Measurements from ENCODE around the gene WDR72. TPM values are rescaled to one million over a fixed set of nuclear protein-coding genes. Genes with fewer than 3 reads are reported as not detected.

The WDR72 gene
- total and polyA plus RNA-seq, 2 of the 13 experiments (the other 11 are each of a cell fraction or from before 2014, with no cell fraction given) = 0.21 to 0.60 TPM

DNA sequence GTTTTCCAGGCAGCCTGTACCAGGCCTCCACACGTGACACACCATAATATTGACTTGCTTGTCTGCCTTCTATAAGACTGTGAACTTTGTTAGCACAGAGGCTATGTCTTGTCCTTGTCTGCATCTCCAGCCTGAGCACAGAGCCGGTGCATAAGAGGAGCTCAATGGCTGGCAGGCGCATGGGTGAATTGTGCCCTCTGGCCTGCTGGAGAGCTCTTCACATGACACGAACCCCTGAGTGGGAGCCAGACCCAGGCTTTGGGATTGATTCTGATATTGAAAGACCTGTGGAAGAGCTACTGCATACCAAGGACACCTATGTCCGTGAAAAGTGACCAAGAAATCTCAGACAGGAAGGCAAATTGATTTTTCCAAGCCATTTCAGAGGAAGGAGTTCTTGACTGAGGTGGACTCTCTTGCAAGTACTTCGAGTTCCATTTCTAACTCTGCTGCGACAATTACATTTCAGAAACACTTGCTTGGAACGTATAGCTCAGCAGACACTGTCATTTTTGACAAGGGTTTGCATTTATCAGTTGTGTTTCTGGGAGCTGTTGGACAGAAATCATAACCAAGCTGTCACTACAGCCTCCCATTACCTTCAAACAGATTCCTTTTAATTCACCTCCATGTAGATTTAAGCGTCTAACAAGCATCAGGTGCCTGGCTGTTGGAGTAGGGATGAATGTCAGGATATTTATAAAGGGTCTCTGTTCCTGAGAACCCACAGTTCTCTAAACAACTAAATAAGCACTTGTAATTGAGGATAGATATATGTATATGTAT, 281.3 kb downstream of the WDR72 start:
- no peaks in the 10 kb centered on the region for H3K79me2 ChIP-seq (ENCODE audit: insufficient read depth, low read length)
- H3K36me3 ChIP-seq (replicated peaks in 1 of 2; ENCODE audit: control insufficient read depth in 1 of 2, insufficient read depth in 2 of 2, low read length in 2 of 2) = no peaks in the 10 kb centered on the region
- TF ChIP-seq ZNF563 (CRISPR knock-in tag; IDR thresholded peaks at IDR 0.05) (no peak), GABPB1 (CRISPR knock-in tag; IDR thresholded peaks at IDR 0.05) (no peak), PAWR (CRISPR knock-in tag; IDR thresholded peaks at IDR 0.05; ENCODE audit: borderline replicate concordance) (no peak), MAFK (conservative IDR thresholded peaks at IDR 0.05 in 1 of 2, IDR thresholded peaks at IDR 0.05 in 1 of 2; ENCODE audit: low read length in 2 of 2) (no peak), NFKB2 (CRISPR knock-in tag; IDR thresholded peaks at IDR 0.05; ENCODE audit: borderline replicate concordance) (no peak), ZNF75D (CRISPR knock-in tag; IDR thresholded peaks at IDR 0.05; ENCODE audit: borderline replicate concordance) (no peak), ZNF530 (CRISPR knock-in tag; IDR thresholded peaks at IDR 0.05; ENCODE audit: low read depth) (no peak), ATF7 (IDR thresholded peaks at IDR 0.05) (no peak), ATF7 (CRISPR knock-in tag; IDR thresholded peaks at IDR 0.05) (no peak), CHD2 (IDR thresholded peaks at IDR 0.05; ENCODE audit: low read depth, low read length) (no peak)
- TF ChIP-seq, protein P1, sequence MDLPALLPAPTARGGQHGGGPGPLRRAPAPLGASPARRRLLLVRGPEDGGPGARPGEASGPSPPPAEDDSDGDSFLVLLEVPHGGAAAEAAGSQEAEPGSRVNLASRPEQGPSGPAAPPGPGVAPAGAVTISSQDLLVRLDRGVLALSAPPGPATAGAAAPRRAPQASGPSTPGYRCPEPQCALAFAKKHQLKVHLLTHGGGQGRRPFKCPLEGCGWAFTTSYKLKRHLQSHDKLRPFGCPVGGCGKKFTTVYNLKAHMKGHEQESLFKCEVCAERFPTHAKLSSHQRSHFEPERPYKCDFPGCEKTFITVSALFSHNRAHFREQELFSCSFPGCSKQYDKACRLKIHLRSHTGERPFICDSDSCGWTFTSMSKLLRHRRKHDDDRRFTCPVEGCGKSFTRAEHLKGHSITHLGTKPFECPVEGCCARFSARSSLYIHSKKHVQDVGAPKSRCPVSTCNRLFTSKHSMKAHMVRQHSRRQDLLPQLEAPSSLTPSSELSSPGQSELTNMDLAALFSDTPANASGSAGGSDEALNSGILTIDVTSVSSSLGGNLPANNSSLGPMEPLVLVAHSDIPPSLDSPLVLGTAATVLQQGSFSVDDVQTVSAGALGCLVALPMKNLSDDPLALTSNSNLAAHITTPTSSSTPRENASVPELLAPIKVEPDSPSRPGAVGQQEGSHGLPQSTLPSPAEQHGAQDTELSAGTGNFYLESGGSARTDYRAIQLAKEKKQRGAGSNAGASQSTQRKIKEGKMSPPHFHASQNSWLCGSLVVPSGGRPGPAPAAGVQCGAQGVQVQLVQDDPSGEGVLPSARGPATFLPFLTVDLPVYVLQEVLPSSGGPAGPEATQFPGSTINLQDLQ (CRISPR knock-in tag; IDR thresholded peaks at IDR 0.05) = no peak
- no peak overlapping the region for H3K4me2 ChIP-seq (ENCODE audit: low read depth, low read length)
- ATAC-seq = no peak
- H3K9me3 ChIP-seq (ENCODE audit: low read length) = no peaks in the 10 kb centered on the region
- BruUV-seq (replicated peaks) = no TSS peak
- H4K20me1 ChIP-seq (ENCODE audit: insufficient read depth, low read length) = no peaks in the 10 kb centered on the region
- H3K27ac ChIP-seq (ENCODE audit: extremely low read length, insufficient read depth, low read length) = no peak overlapping the region
- WGBS (ENCODE audit: low lambda C conversion rate) = 86% methylated on average over 9 of the region's 9 CpGs
- no peak overlapping the region for H3K9ac ChIP-seq (ENCODE audit: insufficient read depth, low read depth, low read length)
- ChIA-PET POLR2A (no interaction called here), CTCF (ENCODE audit: low intra/inter-chr PET ratio, low total read pairs) (no interaction called here)
- intact Hi-C loops (cut with micrococcal nuclease; ENCODE audit: unreplicated experiment) = no loop called here
- peak overlapping the region; percentile 25 for H2AFZ ChIP-seq (ENCODE audit: low read length)
- no peak for FAIRE-seq
- no peaks in the 10 kb centered on the region for H3K27me3 ChIP-seq (ENCODE audit: control insufficient read depth in 1 of 2, insufficient read depth in 2 of 2, low read length in 2 of 2)
- no peak overlapping the region for H3K4me3 ChIP-seq (replicated peaks in 1 of 3; ENCODE audit: insufficient read depth in 1 of 3, low read depth in 2 of 3, low read length in 3 of 3)
- H3K4me1 ChIP-seq (ENCODE audit: insufficient read depth, low read length) = peaks cover 20% of the 10 kb centered on the region
- in situ Hi-C loops (cut with HindIII; ENCODE audit: extremely low pct_ligation_motif_present, low pct_unique_long_range_greater_than_20kb) = no loop called here
- DNase-seq (ENCODE audit: low spot score) = no peak

Data from HepG2 (cell line).